Fibroblast of the aortic adventitia (primary cell): Measurements from ENCODE around the gene CDH13. TPM values are rescaled to one million over a fixed set of nuclear protein-coding genes. Genes with fewer than 3 reads are reported as not detected.

ENCODE experiments used
- DNase-seq: peaks from one replicate; pipeline ENCODE4 v3.0.0-alpha.2; 2010; ENCODE audit warnings: low read depth
- H3K4me3 ChIP-seq: 2 replicates; pipeline ENCODE4 v1.5.1; 2011; ENCODE audit warnings: low read depth, mild to moderate bottlenecking, control low read depth, low read length, moderate library complexity
- total RNA-seq: library from RNA; depleted of rRNA; stranded (reverse); fragments of >200 nt; gene quantifications from 2 replicates; pipeline ENCODE4 v1.2.3, GENCODE V29; 2012; ENCODE audit warnings: low replicate concordance
- TF ChIP-seq, protein P1 (sequence below): IDR thresholded peaks from 2 replicates; pipeline ENCODE4 v1.5.1; 2011; ENCODE audit warnings: mild to moderate bottlenecking, low read length, control low read depth, inconsistent platforms; ENCODE audit not compliant: insufficient read depth

The CDH13 gene
- total RNA-seq, 1 donor, result 55.7 TPM

DNA sequence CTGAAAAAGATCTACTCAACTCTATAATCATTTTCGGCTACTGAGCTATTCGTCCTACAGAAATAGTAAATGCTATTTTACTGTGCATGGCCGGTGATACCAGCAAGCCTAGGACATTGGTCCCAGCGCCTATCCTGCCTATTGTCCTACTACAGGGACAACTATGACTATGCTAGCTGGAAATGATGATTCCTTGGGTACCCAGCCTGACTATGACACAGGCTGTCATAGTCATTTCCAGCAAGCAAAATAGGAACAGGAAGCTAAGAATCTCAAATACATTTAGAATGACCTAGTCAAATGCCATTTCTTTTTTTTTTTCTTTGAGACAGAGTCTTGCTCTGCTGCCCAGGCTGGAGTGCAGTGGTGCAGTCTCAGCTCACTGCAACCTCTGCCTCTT, 1147.3 kb downstream of the CDH13 start:
- no peak overlapping the region for H3K4me3 ChIP-seq
- no peak for DNase-seq
- TF ChIP-seq, protein P1, sequence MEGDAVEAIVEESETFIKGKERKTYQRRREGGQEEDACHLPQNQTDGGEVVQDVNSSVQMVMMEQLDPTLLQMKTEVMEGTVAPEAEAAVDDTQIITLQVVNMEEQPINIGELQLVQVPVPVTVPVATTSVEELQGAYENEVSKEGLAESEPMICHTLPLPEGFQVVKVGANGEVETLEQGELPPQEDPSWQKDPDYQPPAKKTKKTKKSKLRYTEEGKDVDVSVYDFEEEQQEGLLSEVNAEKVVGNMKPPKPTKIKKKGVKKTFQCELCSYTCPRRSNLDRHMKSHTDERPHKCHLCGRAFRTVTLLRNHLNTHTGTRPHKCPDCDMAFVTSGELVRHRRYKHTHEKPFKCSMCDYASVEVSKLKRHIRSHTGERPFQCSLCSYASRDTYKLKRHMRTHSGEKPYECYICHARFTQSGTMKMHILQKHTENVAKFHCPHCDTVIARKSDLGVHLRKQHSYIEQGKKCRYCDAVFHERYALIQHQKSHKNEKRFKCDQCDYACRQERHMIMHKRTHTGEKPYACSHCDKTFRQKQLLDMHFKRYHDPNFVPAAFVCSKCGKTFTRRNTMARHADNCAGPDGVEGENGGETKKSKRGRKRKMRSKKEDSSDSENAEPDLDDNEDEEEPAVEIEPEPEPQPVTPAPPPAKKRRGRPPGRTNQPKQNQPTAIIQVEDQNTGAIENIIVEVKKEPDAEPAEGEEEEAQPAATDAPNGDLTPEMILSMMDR, result no peak

DNA sequence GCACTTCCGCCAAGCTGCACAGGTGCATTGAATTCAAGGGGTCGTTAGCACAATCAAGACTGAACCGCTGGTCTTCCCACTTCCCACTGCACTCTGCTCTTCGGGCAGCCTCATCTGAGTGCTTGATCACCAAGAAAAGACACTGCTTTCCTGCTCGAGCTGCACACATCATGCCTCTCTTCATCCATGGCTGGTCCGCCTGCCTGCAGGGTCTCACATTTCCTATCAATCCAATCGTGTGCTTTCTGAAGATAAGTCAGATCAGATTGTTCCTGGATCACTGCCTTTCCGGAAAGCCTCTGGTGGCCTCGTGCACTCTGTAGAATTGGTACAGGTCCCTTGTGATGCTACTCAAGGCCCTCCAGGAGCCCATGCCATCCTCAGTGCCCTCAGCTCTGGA, 1150.2 kb downstream of the CDH13 start:
- no peak for DNase-seq

GRCh38 chr16:83779886-83780285, 1153.1 kb downstream of the CDH13 start:
- DNase-seq, result peak; percentile 76
- TF ChIP-seq, protein P1, result no peak
- no peak overlapping the region for H3K4me3 ChIP-seq

More for the DNA sequence above, 1150.2 kb downstream of the CDH13 start:
- TF ChIP-seq, protein P1, result no peak
- no peak overlapping the region for H3K4me3 ChIP-seq

GRCh38 chr16:83785455-83785854, 1158.7 kb downstream of the CDH13 start:
- TF ChIP-seq, protein P1, result no peak
- DNase-seq, result no peak

DNA sequence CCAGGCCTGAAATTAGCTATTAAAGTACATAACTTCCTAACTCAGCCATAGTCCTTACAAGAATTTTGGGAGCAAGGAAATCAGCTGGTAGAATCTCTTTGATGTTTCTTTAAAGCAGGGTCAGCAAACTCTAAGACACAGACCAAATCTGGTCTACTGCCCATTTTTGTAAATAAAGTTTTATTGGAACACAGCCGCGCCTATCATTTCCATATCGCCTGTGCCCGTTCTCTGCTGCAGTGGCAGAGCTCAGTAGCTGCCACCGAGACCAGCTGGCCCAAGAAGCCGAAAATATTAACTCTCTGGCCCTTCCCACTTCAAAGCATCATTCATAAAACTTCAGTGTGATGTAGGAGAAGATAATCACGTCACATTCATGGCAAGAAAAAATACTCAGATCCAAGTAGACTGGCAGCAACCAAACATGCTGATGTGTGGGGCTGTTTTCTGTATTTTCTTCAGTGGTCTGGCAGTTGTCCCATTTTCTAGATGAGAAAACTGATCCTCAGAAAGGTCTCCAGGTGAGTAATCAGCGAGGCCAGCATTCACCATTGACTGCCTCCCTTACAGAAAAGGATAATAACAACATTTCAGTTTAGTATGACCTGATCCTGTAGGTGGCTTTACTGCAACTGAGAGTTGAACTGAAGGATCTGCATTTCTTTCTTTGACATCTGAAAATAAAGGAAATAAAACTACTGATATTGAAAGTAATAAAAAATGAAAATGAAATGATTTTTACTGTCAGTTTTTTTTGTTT, 1163.1 kb downstream of the CDH13 start:
- H3K4me3 ChIP-seq, result no peak overlapping the region
- TF ChIP-seq, protein P1, result no peak

More at GRCh38 chr16:83785455-83785854, 1158.7 kb downstream of the CDH13 start:
- no peak overlapping the region for H3K4me3 ChIP-seq

GRCh38 chr16:83791916-83792315, 1165.1 kb downstream of the CDH13 start:
- no peak for DNase-seq
- no peak overlapping the region for H3K4me3 ChIP-seq
- TF ChIP-seq, protein P1, result no peak

More for the DNA sequence above, 1163.1 kb downstream of the CDH13 start:
- DNase-seq, result no peak
